ENCODE measurements around the gene ADSS2. TPM values are rescaled to one million over a fixed set of nuclear protein-coding genes. Genes with fewer than 3 reads are reported as not detected.

Gene ADSS2
- total RNA-seq, 3 donors from 2014 or later, result 38.6 to 49.0 (median 42.4) TPM

DNA sequence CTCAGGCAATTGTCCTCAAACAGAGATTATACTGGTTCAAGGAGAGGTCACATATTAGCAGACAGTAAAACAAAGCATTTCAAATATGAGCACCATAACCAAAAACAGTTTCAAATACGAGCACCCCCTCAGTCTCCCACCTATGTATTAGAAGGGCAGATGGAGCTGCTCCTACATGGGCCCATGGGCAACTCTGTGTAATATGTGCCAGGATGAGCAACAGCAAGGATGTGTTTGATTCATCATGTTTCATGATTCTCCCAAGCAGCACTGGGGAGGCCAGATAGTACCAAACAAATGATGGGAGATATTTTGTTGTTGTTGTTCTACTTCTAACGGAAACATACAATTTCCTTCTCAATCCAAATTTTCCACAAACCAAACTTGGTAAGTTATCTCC lies 8.9 kb downstream of the ADSS2 start:
- DNase-seq (no peak), ATAC-seq (no peak)
- TF ChIP-seq, protein P1, sequence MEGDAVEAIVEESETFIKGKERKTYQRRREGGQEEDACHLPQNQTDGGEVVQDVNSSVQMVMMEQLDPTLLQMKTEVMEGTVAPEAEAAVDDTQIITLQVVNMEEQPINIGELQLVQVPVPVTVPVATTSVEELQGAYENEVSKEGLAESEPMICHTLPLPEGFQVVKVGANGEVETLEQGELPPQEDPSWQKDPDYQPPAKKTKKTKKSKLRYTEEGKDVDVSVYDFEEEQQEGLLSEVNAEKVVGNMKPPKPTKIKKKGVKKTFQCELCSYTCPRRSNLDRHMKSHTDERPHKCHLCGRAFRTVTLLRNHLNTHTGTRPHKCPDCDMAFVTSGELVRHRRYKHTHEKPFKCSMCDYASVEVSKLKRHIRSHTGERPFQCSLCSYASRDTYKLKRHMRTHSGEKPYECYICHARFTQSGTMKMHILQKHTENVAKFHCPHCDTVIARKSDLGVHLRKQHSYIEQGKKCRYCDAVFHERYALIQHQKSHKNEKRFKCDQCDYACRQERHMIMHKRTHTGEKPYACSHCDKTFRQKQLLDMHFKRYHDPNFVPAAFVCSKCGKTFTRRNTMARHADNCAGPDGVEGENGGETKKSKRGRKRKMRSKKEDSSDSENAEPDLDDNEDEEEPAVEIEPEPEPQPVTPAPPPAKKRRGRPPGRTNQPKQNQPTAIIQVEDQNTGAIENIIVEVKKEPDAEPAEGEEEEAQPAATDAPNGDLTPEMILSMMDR (IDR thresholded peaks at IDR 0.05), result no peak
- intact Hi-C loops (cut with DNase I, micrococcal nuclease), result no loop called here
- Histone ChIP-seq H3K4me3 (no peak overlapping the region), H3K4me1 (ENCODE audit: low read depth) (peaks cover 8% of the 10 kb centered on the region), H3K9me3 (no peaks in the 10 kb centered on the region), H3K36me3 (ENCODE audit: low read depth) (no peaks in the 10 kb centered on the region)

DNA sequence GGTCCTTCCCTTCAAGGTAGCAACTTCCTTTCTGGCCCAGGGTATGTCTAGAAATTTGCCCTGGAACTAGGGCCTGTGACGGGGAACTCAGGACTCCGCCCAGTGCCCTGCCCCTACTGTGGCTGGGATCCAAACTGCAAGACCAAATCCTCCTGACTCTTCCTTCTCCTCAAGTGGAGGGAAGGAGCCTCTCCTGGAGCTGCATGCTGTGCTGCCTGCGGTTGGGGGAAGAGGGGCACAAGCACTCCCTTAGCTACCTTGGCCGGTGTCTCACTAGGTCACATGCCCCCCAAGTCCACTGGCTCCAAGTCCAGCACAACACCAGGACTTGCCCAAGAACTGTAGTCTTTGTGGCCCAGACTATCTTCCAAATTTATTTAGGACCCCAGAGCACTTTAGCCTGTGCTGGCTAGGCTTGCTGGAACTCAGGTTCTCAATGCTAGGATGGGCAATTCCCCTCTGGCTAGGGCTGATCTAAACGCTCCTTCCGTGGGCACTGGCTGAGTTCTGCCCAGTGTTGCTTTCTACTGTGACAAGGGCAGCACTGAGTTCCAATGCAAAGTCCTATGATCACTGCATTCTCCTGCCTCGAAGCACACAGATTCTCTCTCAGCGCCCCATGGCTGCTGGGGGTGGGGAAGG lies 12.2 kb downstream of the ADSS2 start:
- ATAC-seq, result peak; percentile 95
- peak; percentile 62 to 78 (median 70) for DNase-seq
- TF ChIP-seq, protein P1 (IDR thresholded peaks at IDR 0.05), result no peak
- H3K4me3 ChIP-seq, result no peak overlapping the region
- H3K36me3 ChIP-seq (ENCODE audit: low read depth), result no peaks in the 10 kb centered on the region
- intact Hi-C loops (cut with DNase I, micrococcal nuclease), result no loop called here
- H3K4me1 ChIP-seq (ENCODE audit: low read depth), result peaks cover 3% of the 10 kb centered on the region
- H3K9me3 ChIP-seq, result no peaks in the 10 kb centered on the region

DNA sequence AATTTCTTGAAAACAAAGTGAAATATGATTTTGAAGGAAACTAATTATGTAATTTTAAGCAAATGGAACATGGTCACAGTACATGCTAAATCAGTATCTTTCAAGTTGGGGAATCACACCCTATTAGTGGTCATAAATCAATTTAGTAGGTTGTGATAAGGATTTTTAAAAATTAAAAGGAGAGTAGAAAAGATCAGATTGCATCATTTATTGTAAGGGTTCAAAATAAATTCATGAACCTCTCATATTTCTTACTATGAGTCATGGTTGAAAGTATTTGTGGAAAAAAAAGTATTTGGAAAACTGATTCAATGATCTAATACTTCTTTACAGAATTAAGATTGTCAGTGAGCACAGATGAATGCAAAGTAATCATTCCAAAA lies 14.6 kb downstream of the ADSS2 start:
- DNase-seq (no peak), ATAC-seq (no peak)
- no peaks in the 10 kb centered on the region for H3K9me3 ChIP-seq
- TF ChIP-seq, protein P1 (IDR thresholded peaks at IDR 0.05), result no peak
- H3K4me3 ChIP-seq, result no peak overlapping the region
- H3K36me3 ChIP-seq (ENCODE audit: low read depth), result no peaks in the 10 kb centered on the region
- peaks cover 3% of the 10 kb centered on the region for H3K4me1 ChIP-seq (ENCODE audit: low read depth)
- intact Hi-C loops (cut with DNase I, micrococcal nuclease), result no loop called here

DNA sequence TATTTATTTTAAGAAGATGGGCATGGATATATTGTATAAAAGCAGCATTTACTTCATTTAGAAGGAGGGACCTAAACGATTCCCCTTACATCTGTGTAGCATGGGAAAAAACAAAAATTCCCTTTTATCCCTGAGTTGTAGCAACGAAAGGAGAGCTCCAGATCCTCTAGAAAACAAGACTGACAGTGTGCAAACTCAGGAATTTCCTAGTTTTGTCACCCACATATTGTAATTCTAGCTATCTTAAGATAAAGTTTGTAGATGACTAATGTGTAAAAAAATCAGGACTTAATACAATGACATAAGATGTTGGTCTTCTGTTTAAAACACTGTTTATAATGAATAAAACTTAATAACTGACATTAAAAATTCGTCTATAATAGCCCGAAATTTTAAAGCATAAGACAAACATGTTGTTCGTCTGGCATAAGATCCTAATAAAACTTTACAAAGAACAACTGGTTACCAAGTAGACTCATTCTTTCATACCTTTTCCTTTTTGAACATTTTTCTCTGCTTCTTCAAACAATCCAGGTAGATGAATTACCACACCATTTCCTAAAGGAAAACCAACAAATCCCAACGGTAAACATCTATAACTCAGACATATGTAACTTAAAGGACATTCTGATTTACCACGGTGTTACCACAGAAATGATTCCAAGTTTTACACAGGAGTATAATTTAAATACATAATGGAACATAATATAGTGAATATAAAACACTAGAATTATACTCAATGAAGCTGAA lies 15.2 kb downstream of the ADSS2 start:
- Histone ChIP-seq H3K4me1 (ENCODE audit: low read depth) (peaks cover 3% of the 10 kb centered on the region), H3K4me3 (no peak overlapping the region), H3K36me3 (ENCODE audit: low read depth) (no peaks in the 10 kb centered on the region), H3K9me3 (no peaks in the 10 kb centered on the region)
- intact Hi-C loops (cut with DNase I, micrococcal nuclease), result no loop called here
- no peak for DNase-seq
- TF ChIP-seq, protein P1 (IDR thresholded peaks at IDR 0.05), result no peak
- no peak for ATAC-seq

DNA sequence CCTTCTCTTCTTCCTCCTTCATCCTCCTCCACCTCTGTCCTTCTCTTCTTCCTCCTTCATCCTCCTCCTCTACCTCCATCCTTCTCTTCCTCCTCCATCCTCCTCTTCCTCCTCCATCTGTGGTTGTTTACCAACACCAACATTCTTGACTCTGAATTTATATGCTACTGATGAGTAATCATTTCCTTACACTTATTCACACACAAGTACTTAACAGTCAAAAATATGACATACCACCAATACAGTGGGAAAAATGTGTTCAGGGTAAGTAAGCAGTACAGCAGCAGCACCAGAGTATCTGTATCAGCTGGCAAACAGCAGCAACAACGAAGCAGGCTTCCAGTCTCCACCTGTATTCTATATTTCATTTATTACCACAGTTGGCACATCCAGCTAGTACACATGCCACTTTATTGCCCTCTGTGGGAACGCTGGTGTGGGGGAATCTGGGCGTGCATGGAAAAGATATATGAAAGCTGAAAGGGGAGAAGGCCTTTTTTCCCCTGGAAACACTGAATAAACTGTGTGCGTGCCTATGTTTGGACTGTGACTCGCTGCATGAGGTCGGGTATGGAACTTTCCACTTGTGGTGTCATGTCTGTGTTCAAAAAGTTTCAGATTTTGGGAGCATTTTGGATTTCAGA lies 16.0 kb downstream of the ADSS2 start:
- H3K9me3 ChIP-seq, result no peaks in the 10 kb centered on the region
- DNase-seq, result no peak
- no peaks in the 10 kb centered on the region for H3K36me3 ChIP-seq (ENCODE audit: low read depth)
- TF ChIP-seq, protein P1 (IDR thresholded peaks at IDR 0.05), result no peak
- peak; percentile 76 for ATAC-seq
- intact Hi-C loops (cut with DNase I, micrococcal nuclease), result no loop called here
- H3K4me1 ChIP-seq (ENCODE audit: low read depth), result peaks cover 3% of the 10 kb centered on the region
- H3K4me3 ChIP-seq, result no peak overlapping the region
